Posterior vena cava (tissue), 2 donors: ENCODE data around the gene ECD. TPM values are rescaled to one million over a fixed set of nuclear protein-coding genes. Genes with fewer than 3 reads are reported as not detected.
"Not testable (repeated sequence)": the region's sequence is repeated elsewhere in the genome, so short reads cannot be mapped to it uniquely, and the experiment has no call there.

ENCODE experiments used
- DNase-seq: peaks from one replicate; pipeline ENCODE4 v3.0.0-alpha.2; 2020; ENCODE audit warnings: low spot score
- intact Hi-C, 2 donors: fragments of 100-400 bp; cut with DNase I; formaldehyde crosslinking; loops; one replicate each; pipeline versions ENCODE4 v1.14.1 to v1.14.2; 2022 to 2023
- total RNA-seq, 2 donors: library from RNA; stranded (reverse); fragmentation: NEBNext Ultra II Directional; extraction: Animal tissue kit (Norgen Biotek cat#: 25700); gene quantifications; one replicate each; pipeline ENCODE4 v1.2.1, GENCODE V29; 2021
- donor health status: DM: yes; HTN: yes; CAD: no.
- donor health status: DM: yes; HTN: yes; CAD: no.

ECD gene
- total RNA-seq, 2 donors from 2014 or later: 22.0 to 23.3 TPM

DNA sequence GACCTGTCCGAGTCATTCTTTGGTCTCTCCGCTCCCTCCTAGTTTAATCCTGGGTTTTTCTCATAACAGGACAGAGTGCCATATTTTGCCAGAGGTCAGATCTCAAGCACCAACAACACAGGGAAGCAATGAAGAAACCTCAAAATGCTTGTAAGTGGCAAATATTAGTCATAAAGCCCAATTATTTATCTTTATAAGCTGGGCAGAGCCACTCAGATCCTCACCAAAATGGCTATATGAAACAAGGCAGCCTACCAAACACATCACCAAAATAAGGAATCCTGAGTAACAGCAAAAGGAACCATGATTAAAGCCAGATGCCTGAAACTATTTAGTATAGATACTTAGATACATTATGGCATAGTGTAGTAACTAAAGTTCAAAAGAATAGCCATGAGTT is 4.7 kb downstream of the ECD start:
- no peak for DNase-seq
- intact Hi-C loops: no loop called here

DNA sequence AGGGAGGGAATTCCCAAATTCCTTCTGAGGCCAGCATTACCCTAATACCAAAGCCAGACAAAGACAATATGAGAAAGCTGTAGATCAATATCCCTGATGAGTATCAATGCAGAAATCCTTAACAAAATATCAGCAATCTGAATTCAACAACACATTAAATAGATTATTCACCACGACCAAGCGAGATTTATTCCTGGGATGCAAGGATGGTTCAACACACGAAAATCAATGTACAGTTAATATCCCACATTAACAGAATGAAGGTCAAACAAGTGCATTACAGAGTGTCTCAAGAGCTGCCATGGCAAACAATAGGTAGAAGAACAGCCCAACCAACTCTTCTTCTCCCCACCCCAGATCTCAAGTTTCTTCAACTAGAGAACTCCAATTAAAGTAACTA is 6.1 kb downstream of the ECD start:
- no peak for DNase-seq
- intact Hi-C loops: no loop called here

DNA sequence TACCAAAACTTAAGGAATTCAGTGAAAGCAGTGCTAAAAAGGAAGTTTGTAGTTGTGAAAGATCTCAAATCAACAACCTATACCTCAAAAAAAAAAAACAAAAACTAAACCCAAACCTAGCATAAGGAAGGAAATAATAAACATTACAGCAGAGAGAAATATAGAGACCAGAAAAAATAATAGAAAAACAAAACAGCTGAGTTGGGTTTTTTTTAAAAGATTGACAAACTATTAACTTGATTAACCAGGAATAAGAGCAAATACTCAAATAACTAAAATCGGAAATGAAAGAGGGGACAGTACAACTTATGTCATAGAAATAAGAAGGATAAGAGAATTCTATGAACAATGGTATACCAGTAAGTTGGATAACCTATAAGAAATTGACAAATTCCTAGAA is 6.7 kb downstream of the ECD start:
- intact Hi-C loops: no loop called here
- DNase-seq: no peak

DNA sequence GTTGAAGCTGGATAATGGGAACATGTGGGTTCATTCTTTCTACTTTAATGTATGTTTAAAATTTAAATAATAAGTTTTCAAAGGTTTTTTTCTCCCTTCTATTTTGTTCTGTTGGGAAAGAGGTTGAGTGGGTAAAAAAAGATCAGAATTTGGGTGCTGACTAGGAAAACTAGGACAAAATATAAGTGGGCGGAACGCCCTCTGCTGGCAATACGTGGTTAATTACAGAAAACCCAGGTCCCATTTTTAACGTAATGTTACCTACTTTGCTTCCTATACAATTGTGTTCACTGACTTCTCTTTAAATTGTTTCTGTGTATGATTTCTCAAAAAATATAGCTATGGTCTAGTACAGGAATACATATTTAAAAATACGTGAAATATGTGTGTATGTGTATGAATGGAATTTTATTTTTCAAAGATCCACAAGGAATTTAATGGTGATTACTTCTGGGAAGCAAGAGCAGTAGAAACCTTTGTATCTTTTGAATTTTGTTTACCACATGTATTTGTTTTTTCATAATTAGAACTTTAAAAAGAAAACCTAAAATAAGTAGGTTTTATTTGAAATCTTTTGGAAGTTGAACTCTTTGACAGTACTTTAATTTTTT is 8.7 kb downstream of the ECD start:
- DNase-seq: no peak
- intact Hi-C loops: loop anchor here in 1 of 2 donors (10.0 kb wide), 1 partner anchor 64 kb away; the partner anchor contains the start of gene P4HA1

DNA sequence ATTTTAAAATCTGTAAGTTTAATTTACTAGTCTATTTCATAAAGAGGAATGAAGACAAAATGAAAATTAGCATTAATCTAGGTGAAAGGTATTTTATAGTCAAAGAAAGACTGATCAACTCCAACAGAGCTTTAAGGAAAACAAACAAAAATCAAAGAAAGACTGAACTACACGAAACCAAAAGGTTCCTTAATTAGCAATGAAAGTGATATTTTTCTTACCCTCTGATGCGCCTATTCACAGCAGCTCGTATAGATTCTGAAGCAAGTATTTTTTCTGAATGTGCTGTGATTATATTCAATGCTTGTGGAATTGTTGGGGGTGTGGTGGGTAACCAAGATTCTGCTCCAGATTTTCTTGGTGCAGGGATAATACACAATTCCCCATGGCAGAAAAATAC is 11.8 kb downstream of the ECD start:
- intact Hi-C loops: loop anchor here in 1 of 2 donors (10.0 kb wide), 1 partner anchor 61 kb away; the partner anchor contains the start of gene P4HA1
- DNase-seq: no peak

DNA sequence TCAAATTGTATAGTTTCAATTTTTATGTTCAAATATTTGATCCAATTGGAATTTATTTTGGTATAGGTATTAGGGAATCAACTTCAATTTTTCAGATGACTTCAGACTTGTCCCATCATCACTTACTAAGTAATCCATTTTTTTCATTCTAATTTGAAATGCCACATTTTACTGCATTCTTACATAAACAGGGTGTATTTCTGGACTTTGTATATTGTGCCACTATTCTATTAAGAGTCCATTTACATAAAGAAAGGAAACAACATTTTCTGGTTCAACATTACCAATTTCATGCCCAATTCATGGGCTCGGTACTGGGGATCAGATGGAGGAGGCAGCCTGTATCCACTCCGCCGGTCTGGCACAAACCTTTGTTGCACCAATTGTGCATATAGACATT is 15.8 kb downstream of the ECD start:
- no peak for DNase-seq
- intact Hi-C loops: loop anchor here in 1 of 2 donors (10.0 kb wide), 1 partner anchor 57 kb away; the partner anchor contains the start of gene P4HA1

DNA sequence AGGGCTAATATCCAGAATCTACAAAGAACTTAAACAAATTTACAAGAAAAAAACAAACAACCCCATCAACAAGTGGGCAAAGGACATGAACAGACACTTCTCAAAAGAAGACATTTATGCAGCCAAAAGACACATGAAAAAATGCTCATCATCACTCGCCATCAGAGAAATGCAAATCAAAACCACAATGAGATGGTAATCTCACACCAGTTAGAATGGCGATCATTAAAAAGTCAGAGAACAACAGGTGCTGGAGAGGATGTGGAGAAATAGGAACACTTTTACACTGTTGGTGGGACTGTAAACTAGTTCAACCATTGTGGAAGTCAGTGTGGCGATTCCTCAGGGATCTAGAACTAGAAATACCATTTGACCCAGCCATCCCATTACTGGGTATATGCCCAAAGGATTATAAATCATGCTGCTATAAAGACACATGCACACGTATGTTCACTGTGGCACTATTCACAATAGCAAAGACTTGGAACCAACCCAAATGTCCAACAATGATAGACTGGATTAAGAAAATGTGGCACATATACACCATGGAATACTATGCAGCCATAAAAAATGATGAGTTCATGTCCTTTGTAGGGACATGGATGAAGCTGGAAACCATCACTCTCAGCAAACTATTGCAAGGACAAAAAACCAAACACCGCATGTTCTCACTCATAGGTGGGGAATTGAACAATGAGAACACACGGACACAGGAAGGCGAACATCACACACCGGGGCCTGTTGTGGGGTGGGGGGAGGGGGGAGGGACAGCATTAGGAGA is 17.0 kb downstream of the ECD start:
- DNase-seq: not testable (repeated sequence)
- intact Hi-C loops: loop anchor here in 1 of 2 donors (10.0 kb wide), 1 partner anchor 56 kb away; the partner anchor contains the start of gene P4HA1

DNA sequence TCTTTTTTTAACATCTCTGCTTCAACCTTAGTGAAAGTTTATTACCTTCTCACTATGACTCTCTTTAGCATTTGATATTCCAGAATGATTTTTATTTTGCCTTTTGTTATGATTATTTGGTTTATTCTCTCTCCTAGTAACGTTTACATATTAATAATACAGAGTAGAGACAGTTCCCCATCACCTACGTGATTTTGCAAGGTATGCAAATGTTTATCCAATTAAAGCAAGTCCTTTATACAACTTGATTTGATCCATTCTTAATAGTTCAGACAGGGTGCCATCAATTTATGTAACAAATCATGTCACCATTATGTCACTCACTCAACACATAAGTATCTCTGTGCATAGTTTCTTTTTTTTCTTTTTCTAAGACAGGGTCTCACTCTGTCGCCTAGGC is 26.2 kb downstream of the ECD start:
- intact Hi-C loops: no loop called here
- DNase-seq: no peak

DNA sequence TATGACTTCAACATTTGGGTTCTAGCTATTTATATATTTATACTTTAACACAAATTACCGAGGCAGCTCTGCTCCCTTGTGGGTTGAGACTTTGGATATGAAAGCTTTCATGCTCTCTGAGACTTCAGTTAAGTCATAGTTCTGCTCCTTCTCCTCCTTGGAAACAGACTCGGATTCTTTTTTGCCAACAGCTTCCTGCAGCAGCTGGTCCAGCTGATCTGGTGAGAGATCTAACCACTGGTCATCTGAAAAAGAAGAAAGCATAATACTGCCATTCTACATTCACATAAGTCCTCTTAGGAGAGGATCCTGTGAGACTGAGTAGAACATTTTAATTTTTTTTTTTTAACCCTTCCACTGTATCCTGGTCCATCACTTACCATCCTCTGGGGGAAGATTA is 28.6 kb downstream of the ECD start:
- intact Hi-C loops: no loop called here
- no peak for DNase-seq

DNA sequence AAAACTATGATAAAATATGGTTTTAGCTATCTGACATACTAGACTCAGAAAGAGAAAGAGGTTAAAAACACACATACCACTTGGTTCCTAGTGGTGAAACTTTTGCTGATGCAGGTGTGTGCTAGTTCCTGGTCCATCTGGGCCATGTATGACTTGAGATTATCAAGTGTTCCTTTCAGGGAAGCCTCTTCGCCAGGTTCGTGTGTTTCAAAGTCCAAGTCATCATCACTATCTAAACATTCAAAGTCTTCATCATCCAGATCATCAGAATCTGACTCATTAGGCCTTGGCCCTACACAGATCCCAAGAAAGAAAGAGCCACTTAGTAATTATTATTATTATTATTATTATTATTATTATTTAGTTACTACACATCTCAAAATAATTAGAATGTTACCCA is 31.2 kb downstream of the ECD start:
- intact Hi-C loops: no loop called here
- DNase-seq: no peak

DNA sequence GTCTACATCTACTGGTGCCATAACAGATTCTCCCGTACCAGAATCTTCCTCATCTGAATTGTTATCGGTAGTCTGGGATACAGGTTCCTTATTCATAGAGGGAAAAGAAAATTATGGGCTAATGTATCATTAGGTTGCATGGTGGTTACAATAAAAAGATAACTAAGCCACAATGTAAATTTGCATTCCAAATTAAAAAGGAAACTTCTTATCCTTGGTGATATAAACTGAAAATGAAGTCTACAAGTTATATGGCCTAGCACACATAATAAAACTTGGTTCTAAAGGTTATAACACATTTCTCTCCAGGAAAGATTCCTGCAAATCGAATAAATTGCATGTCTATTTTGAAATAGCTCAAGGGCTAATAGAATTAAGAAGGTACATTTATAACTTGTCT is 33.1 kb downstream of the ECD start:
- intact Hi-C loops: no loop called here
- no peak for DNase-seq

DNA sequence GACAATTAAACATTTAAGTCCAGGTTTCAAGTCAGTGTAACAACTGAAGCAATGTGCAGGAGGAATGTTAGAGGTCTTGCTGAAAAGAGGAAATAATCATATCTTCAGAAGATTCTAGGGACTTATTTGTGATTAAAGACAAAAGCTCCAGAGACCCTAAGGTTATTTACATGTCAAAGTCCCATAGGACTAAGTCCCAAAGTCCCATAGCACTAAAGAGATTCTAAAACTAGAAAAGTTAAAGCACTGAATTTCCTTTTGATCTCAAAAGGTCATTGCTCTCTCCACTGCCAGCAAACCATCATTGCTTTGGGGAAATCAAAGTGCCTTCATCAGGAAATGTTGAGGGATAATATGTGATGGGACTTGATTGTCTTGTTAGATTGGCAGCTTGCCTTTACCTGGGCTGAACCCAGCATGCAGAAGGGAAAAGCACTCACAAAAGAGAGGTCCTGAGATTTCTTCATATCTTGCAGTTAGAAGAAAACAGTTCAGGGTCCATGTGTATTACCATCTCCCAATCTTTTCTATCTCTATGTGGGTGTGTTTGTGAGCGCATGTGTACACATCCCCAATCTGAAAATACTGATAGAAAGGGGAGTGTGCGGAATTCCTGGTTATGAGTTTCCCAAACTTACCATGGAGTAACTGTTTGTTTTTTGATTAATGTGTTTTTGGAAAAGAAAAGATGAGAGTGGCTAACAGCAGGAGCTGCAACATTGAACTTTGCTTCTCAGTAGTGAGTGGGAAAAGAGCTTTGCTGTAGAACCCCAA is 35.7 kb downstream of the ECD start:
- intact Hi-C loops: no loop called here
- no peak for DNase-seq

DNA sequence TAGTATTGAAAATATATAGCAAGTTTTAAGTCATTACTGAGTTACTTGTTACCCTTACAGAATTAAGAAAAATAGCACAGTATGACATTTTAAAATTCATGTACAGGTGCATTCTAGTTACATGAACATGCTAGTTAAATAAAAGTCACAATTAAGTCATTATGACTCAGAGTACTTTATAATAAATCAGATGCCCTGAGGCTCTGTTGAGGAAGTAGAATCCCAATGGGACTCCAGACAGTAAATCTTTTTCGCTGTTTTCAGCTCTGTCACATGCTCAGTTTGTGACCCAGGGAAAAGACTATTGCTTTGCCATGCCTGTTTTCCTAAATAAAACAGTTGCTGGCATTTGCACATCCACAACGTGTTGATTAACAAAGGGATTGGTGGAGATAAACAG is 36.5 kb downstream of the ECD start:
- no peak for DNase-seq
- intact Hi-C loops: no loop called here

DNA sequence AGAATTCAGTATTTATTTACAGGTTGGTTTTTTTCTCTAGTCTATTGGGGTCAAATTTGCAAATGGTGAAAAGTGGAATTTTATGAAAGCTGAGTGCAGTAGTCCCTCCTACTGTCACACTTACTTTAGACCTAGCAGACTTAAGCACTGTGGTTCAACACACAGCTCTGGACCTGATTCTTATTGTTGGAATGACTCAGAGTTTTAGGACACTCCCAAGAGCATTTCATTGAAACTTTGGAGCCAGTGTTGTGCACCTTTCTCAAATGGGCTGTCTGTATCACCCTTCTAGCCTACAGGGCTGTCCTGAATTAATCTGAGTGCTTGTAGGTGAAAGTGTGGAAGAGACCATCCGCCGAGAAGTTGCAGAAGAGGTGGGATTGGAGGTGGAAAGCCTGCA is 41.5 kb downstream of the ECD start:
- no peak for DNase-seq
- intact Hi-C loops: no loop called here

DNA sequence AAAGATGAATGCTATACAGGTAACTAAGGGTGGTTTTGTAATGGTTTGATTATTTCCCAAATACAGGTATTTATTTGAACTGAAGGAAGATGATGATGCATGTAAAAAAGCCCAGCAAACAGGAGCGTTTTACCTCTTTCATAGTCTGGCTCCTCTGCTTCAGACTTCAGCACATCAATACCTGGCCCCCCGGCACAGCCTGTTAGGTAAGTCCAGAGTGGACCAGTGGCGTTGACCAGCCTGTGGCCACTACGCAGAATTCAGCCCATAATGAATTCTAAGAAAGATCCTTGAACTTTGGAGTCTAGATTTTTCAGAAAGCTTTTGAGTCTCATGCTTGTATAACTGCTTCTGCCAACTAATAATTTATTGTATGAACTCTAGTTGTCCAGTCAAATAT is 47.9 kb downstream of the ECD start:
- no peak for DNase-seq
- intact Hi-C loops: loop anchor here in 1 of 2 donors (5.0 kb wide), 1 partner anchor 303 kb away; no protein-coding TSS in a partner anchor

DNA sequence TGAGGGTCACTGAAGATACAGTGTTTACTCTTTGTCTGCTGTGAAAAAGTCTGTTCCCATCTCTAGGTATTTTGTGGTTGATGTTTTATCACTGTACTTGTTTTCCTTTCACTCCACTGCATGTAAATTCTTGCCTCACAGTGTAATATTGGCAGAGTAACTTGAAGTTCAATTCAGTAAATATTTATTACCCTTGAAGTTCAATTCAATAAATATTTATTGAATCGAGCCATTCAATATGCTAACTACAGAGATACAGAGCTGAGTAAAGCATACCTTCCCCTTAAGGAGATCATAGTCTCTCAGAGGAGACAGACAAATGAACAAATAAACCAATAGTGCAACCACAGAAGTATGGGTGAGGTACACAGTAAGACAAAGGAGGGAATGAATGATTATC is 48.4 kb downstream of the ECD start:
- intact Hi-C loops: no loop called here
- no peak for DNase-seq

DNA sequence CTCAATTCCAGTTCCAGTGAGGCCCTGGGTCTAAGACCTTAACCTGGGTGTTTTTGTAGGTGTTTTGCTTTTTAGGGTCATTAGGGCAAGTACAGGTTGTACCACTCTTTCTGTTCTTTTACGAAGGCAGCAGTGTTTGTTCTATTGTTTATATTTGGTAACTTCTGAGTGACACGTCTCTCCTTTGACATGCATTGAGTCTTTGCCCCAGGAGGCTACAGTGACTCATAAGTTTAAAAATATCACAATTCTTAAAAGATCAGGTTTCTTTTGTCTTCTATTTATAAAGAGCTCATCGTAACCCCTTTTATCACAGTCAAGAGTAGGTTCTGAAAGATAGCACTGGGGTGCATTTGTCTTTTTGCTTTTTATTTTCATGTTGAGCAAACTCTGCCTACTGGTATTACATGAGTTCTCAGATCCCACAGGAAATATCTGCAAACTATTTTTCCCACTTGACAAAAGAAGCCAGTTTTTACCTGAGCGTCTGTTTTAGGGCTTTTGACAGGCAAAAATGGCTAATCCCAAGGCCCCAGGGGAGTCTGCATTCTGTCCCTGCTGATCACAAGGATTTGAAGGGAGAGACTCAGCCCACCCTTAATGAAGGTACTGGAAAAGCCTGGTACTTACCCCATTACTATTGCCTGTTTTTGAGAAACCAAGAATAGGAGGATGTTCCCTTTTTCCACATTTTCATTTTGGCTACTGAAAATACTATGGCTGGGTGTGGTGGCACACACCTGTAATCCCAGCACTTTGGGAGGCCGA is 49.6 kb downstream of the ECD start:
- no peak for DNase-seq
- intact Hi-C loops: no loop called here

DNA sequence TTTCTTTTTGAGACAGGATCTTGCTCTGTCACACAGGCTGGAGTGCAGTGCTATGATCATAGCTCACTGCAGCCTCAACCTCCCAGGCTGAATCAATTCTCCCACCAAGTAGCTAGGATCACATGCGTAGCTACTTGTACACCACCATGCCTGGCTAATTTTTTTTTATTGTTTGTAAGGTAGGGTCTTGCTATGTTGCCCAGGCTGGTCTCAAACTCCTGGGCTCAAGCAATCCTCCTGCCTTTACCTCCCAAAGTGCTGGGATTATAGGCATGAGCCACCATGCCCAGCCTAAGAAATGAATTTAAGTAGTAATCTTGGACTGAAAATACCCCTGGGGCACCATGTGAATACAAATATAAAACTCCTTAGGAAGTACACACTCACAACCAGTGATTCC is 51.8 kb downstream of the ECD start:
- no peak for DNase-seq
- intact Hi-C loops: no loop called here

DNA sequence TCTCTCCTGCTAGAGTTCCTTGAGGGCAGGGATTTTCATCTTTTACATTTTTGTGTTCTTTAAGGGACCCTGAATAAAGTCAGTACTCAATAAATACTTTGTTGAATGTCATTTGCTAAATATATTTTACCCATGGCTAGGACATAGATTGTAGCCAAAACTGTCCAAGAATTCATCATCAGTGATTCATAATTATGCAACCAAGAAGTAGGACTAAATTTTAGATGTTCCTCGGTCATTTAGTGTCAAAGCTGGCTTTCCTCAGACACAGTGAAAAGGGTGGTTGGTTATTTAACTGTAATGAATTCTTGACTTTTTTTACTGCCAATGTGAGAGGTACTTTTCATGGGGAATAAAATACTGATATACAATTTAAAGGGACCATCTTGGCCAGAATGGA is 54.3 kb downstream of the ECD start:
- intact Hi-C loops: no loop called here
- no peak for DNase-seq
